ENCODE measurements around the gene COA1.
"Not testable (repeated sequence)": the region's sequence is repeated elsewhere in the genome, so short reads cannot be mapped to it uniquely, and the experiment has no call there.

- not testable (repeated sequence) for TF ChIP-seq POLR2AphosphoS5, CTCF (IDR thresholded peaks at IDR 0.05)
Observed at GRCh38 chr7:43731494-43731893, 2.2 kb upstream of the COA1 start.

Data from gastroesophageal sphincter (tissue), 3 donors.